ENCODE results near the gene SLC35B2. TPM values are rescaled to one million over a fixed set of nuclear protein-coding genes. Genes with fewer than 3 reads are reported as not detected.
"Not testable (repeated sequence)": the region's sequence is repeated elsewhere in the genome, so short reads cannot be mapped to it uniquely, and the experiment has no call there.

The SLC35B2 gene
- total RNA-seq, 1 donor: 92.8 TPM

- no peak for TF ChIP-seq CTCF (IDR thresholded peaks at IDR 0.05; ENCODE audit: insufficient read depth, low read depth, low read length)
- H3K4me3 ChIP-seq (ENCODE audit: low read depth, low read length): no peak overlapping the region
- no peak for DNase-seq (ENCODE audit: low read depth)
These were observed 24.4 kb downstream of the SLC35B2 start for GRCh38 chr6:44232676-44233566.

GRCh38 chr6:44231426-44231825 is 25.9 kb downstream of the SLC35B2 start:
- not testable (repeated sequence) for H3K4me3 ChIP-seq (ENCODE audit: low read depth, low read length); DNase-seq (ENCODE audit: low read depth)

- no peak overlapping the region for H3K4me3 ChIP-seq (ENCODE audit: low read depth, low read length)
- DNase-seq (ENCODE audit: low read depth): no peak
- TF ChIP-seq CTCF (IDR thresholded peaks at IDR 0.05; ENCODE audit: insufficient read depth, low read depth, low read length): no peak
These were observed 27.2 kb downstream of the SLC35B2 start for GRCh38 chr6:44230034-44230675.

- H3K4me3 ChIP-seq (ENCODE audit: low read depth, low read length): no peak overlapping the region
- no peak for TF ChIP-seq CTCF (IDR thresholded peaks at IDR 0.05; ENCODE audit: insufficient read depth, low read depth, low read length)
- DNase-seq (ENCODE audit: low read depth): no peak
These were observed 27.8 kb downstream of the SLC35B2 start for GRCh38 chr6:44229376-44230033.

GRCh38 chr6:44228836-44229235 is 28.5 kb downstream of the SLC35B2 start:
- no peak for DNase-seq (ENCODE audit: low read depth)
- H3K4me3 ChIP-seq (ENCODE audit: low read depth, low read length): no peak overlapping the region
- TF ChIP-seq CTCF (IDR thresholded peaks at IDR 0.05; ENCODE audit: insufficient read depth, low read depth, low read length): no peak

- no peak for TF ChIP-seq CTCF (IDR thresholded peaks at IDR 0.05; ENCODE audit: insufficient read depth, low read depth, low read length)
- H3K4me3 ChIP-seq (ENCODE audit: low read depth, low read length): no peak overlapping the region
- DNase-seq (ENCODE audit: low read depth): no peak
These were observed 28.9 kb downstream of the SLC35B2 start for GRCh38 chr6:44228433-44228832.

- TF ChIP-seq CTCF (IDR thresholded peaks at IDR 0.05; ENCODE audit: insufficient read depth, low read depth, low read length): no peak
- DNase-seq (ENCODE audit: low read depth): no peak
- no peak overlapping the region for H3K4me3 ChIP-seq (ENCODE audit: low read depth, low read length)
These were observed 29.3 kb downstream of the SLC35B2 start for GRCh38 chr6:44228031-44228430.
